ENCODE results near the gene CSTPP1.

DNA sequence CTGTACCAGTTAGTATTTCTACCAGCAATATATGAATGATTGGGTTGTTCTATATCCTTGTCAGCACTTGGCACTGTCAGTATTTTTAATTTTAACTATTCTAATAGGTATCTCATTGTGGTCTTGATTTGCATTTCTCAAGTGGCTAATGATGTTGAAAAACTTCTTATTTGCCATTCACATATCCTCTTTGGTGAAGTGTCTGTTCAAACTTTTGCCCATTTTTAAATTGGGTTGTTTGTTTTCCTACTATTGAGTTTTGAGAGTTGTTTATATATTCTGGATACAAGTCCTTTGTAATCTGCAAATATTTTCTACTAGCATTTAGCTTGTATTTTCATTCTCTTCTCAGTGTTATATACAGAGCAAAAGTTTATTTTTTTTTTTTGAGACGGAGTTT, 82.1 kb downstream of the CSTPP1 start:
- TF ChIP-seq, protein P1, sequence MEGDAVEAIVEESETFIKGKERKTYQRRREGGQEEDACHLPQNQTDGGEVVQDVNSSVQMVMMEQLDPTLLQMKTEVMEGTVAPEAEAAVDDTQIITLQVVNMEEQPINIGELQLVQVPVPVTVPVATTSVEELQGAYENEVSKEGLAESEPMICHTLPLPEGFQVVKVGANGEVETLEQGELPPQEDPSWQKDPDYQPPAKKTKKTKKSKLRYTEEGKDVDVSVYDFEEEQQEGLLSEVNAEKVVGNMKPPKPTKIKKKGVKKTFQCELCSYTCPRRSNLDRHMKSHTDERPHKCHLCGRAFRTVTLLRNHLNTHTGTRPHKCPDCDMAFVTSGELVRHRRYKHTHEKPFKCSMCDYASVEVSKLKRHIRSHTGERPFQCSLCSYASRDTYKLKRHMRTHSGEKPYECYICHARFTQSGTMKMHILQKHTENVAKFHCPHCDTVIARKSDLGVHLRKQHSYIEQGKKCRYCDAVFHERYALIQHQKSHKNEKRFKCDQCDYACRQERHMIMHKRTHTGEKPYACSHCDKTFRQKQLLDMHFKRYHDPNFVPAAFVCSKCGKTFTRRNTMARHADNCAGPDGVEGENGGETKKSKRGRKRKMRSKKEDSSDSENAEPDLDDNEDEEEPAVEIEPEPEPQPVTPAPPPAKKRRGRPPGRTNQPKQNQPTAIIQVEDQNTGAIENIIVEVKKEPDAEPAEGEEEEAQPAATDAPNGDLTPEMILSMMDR (IDR thresholded peaks at IDR 0.05; ENCODE audit: extremely low read depth in 1 of 2, insufficient read depth in 1 of 2, low read depth in 1 of 2, low read length in 2 of 2), result no peak
- TF ChIP-seq POLR2A (IDR thresholded peaks at IDR 0.05; ENCODE audit: low read depth, low read length), result no peak
- TF ChIP-seq GATA2 (IDR thresholded peaks at IDR 0.05; ENCODE audit: insufficient read depth, insufficient read length, low read depth, low read length), result no peak
- no peak for TF ChIP-seq POLR2AphosphoS5 (IDR thresholded peaks at IDR 0.05; ENCODE audit: insufficient read depth, low read depth, low read length)
- no peak for TF ChIP-seq FOS (IDR thresholded peaks at IDR 0.05; ENCODE audit: borderline replicate concordance, insufficient read depth, low read length)
- no peak for TF ChIP-seq EZH2 (IDR thresholded peaks at IDR 0.05; ENCODE audit: borderline replicate concordance, low read depth, low read length, severe bottlenecking)

Measured in endothelial cell of umbilical vein (primary cell).